PC-9 (cell line): Measurements from ENCODE around the gene TOR1A. TPM values are rescaled to one million over a fixed set of nuclear protein-coding genes. Genes with fewer than 3 reads are reported as not detected.

Experiments
- BruUV-seq: library from RNA; stranded (reverse); fragments of 400-500 nt; replicated peaks from 2 replicates; lab custom pipeline; 2021; lab: Mats Ljungman, UMichigan
- CTCF ChIA-PET: fragments of 300-600 bp; sonication (Branson Sonifier 250); formaldehyde crosslinking; loops from one replicate; lab custom pipeline; 2022; ENCODE audit warnings: antibody characterized with exemption; lab: Charles Lee
- POLR2A ChIA-PET: fragments of 300-600 bp; sonication (Branson Sonifier 250); formaldehyde crosslinking; loops from one replicate; lab custom pipeline; 2022; ENCODE audit warnings: antibody characterized with exemption; ENCODE audit not compliant: unreplicated experiment; lab: Charles Lee
- DNase-seq, 2 experiments: peaks; one replicate each; pipeline versions ENCODE4 v3.0.0 to v3.0.0-alpha.2; 2015 to 2022; ENCODE audit warnings: mixed read lengths in 1 of 2
- H2AFZ ChIP-seq: fragments of 200-600 bp; sonication (generic); 2 replicates; pipeline ENCODE4 v1.8.1; 2017; ENCODE audit warnings: antibody characterized with exemption
- H3F3A ChIP-seq: fragments of 200-600 bp; sonication (generic); 2 replicates; pipeline ENCODE4 v1.8.1; 2017; ENCODE audit warnings: antibody characterized with exemption, mild to moderate bottlenecking, low read depth; ENCODE audit not compliant: insufficient read depth
- H3K27ac ChIP-seq: fragments of 200-600 bp; sonication (generic); 2 replicates; pipeline ENCODE4 v1.6.1; 2016; ENCODE audit warnings: mixed run types
- H3K27me3 ChIP-seq: fragments of 200-600 bp; sonication (generic); 2 replicates; pipeline ENCODE4 v1.6.1; 2016; ENCODE audit warnings: low read depth, mixed run types; ENCODE audit not compliant: insufficient read depth
- H3K36me3 ChIP-seq: fragments of 200-600 bp; sonication (generic); 2 replicates; pipeline ENCODE4 v1.6.1; 2016; ENCODE audit warnings: low read depth, mixed run types
- H3K4me1 ChIP-seq: fragments of 200-600 bp; sonication (generic); replicated peaks from 2 replicates; pipeline ENCODE4 v1.6.1; 2016; ENCODE audit warnings: mixed run types; ENCODE audit not compliant: insufficient read depth
- H3K4me2 ChIP-seq: fragments of 200-600 bp; sonication (generic); 2 replicates; pipeline ENCODE4 v1.6.1; 2017; ENCODE audit warnings: mixed run types
- H3K4me3 ChIP-seq: fragments of 200-600 bp; sonication (generic); 2 replicates; pipeline ENCODE4 v1.6.1; 2016; ENCODE audit warnings: mixed run types
- H3K79me2 ChIP-seq: fragments of 200-600 bp; sonication (generic); 2 replicates; pipeline ENCODE4 v1.6.1; 2017; ENCODE audit warnings: low read depth, mixed run types
- H3K9me2 ChIP-seq: fragments of 200-600 bp; sonication (generic); 2 replicates; pipeline ENCODE4 v1.8.1; 2017; ENCODE audit warnings: mild to moderate bottlenecking; ENCODE audit not compliant: insufficient read depth
- H3K9me3 ChIP-seq: fragments of 200-600 bp; sonication (generic); 2 replicates; pipeline ENCODE4 v1.8.1; 2016; ENCODE audit warnings: low read depth; ENCODE audit not compliant: insufficient read depth
- H4K20me1 ChIP-seq: fragments of 200-600 bp; sonication (generic); 2 replicates; pipeline ENCODE4 v1.8.1; 2017; ENCODE audit not compliant: insufficient read depth
- EZH2 ChIP-seq: fragments of 200-600 bp; sonication (generic); IDR thresholded peaks from 2 replicates; pipeline ENCODE4 v1.8.0; 2017; ENCODE audit warnings: antibody characterized with exemption, low read depth
- intact Hi-C: fragments of 100-400 bp; cut with micrococcal nuclease; formaldehyde crosslinking; loops from one replicate; pipeline ENCODE4 v1.10.0; 2022; ENCODE audit not compliant: unreplicated experiment
- total RNA-seq: library from RNA; stranded (reverse); gene quantifications from 2 replicates; pipeline ENCODE4 v1.2.3, GENCODE V29; 2021
- TF ChIP-seq, protein P1 (sequence below): fragments of 200-600 bp; sonication (generic); conservative IDR thresholded peaks from 2 replicates; pipeline ENCODE4 v1.6.1; 2017; ENCODE audit warnings: mixed run types, antibody characterized with exemption, mild to moderate bottlenecking, moderate library complexity

TOR1A gene
- total RNA-seq, 1 experiment from 2014 or later, result 43.5 TPM

DNA sequence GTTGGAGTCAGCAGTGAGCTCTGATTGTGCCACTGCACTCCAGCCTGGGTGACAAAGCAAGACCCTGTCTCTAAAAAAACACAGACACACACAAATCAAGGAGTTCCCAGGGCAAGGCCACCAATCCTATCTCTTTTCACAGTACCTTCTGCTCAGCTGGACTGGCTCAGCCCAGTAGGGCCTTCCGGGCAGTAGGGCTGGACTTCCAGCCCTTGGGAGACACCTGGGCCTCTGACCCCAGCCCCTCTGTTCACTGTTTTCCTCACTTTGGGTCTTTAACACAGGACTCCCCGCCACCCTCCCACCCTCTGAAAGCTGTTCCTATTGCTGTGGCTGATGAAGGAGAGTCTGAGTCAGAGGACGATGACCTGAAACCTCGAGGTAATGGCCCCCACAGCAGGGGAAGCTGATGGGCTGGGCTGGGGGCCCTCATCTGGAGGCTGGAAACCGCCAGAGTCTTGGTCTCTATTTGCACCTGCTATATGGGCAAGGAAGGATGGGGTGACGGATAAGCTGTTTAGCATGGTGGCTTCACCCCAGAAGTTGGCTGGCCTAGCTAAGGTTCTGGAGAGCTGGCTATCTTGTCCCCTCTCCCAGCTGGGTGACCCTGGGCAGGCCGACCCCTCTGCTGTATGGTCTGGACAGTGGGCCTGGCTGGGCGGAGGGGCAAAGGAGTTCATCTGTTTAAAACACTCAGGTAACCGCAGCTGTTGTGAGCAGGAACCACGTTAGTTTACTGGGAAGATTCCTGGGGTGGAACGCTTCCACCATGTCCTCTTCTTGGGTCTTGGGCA, 36.9 kb upstream of the TOR1A start:
- no peaks in the 10 kb centered on the region for H3K4me1 ChIP-seq
- H3K27ac ChIP-seq, result no peak overlapping the region
- H3K9me2 ChIP-seq, result no peaks in the 10 kb centered on the region
- H3K4me3 ChIP-seq, result no peak overlapping the region
- H3K9me3 ChIP-seq, result no peaks in the 10 kb centered on the region
- H4K20me1 ChIP-seq, result no peaks in the 10 kb centered on the region
- H3K79me2 ChIP-seq, result no peaks in the 10 kb centered on the region
- H3F3A ChIP-seq, result 0 out of 2 replicates have a peak, but pooled peaks cover 5% of the 10 kb centered on the region
- ChIA-PET CTCF (no interaction called here), POLR2A (interaction anchor here (0.7 kb wide), 1 partner anchor 518 kb away, joined by 4 read pairs; no protein-coding TSS in a partner anchor)
- no peak overlapping the region for H2AFZ ChIP-seq
- TF ChIP-seq, protein P1, sequence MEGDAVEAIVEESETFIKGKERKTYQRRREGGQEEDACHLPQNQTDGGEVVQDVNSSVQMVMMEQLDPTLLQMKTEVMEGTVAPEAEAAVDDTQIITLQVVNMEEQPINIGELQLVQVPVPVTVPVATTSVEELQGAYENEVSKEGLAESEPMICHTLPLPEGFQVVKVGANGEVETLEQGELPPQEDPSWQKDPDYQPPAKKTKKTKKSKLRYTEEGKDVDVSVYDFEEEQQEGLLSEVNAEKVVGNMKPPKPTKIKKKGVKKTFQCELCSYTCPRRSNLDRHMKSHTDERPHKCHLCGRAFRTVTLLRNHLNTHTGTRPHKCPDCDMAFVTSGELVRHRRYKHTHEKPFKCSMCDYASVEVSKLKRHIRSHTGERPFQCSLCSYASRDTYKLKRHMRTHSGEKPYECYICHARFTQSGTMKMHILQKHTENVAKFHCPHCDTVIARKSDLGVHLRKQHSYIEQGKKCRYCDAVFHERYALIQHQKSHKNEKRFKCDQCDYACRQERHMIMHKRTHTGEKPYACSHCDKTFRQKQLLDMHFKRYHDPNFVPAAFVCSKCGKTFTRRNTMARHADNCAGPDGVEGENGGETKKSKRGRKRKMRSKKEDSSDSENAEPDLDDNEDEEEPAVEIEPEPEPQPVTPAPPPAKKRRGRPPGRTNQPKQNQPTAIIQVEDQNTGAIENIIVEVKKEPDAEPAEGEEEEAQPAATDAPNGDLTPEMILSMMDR, result no peak
- no peak for TF ChIP-seq EZH2
- no peak overlapping the region for H3K4me2 ChIP-seq
- intact Hi-C loops, result no loop called here
- no peaks in the 10 kb centered on the region for H3K27me3 ChIP-seq
- H3K36me3 ChIP-seq, result peaks cover 5% of the 10 kb centered on the region; the same call in 1 of the 2 replicates
- DNase-seq, result no peak
- no TSS peak for BruUV-seq

DNA sequence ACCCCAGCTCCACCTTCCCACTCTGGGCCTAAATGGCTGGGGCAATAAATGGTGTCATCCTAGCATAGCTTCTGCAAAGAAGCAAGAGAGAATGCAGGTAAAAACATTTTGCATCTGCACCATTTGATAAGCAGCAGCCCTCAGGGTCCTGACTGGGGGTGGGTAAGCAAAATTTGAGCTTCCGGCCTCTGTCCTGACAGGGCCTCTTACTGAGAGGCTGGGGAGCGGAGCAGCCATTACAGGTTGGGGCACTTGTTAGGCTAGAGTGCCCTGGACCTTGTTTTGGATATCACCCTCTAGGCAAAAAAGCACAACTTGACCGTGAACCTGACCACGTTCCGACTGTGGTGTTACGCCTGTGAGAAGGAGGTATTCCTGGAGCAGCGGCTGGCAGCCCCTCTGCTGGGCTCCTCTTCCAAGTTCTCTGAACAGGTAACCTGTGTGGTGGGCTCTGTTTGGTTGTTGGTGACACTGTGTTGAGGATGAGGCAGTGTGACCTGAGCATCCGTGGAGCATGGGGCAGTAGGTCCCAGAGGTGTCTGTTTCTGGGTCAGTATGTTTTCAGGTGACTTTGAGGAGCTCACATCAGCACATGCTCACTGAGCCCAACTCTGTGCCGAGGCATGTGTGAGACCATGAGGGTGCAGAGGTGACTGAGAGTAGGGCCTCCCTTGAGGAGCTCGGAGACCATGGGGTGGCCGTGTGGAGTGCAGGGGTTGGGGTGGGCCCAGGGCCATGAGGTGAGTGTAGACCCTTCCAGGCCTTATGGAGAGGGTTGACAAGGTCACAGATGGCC, 34.4 kb upstream of the TOR1A start:
- H3K79me2 ChIP-seq, result no peaks in the 10 kb centered on the region
- POLR2A ChIA-PET, result interaction anchor here (0.6 kb wide), 1 partner anchor 34 kb away, joined by 3 read pairs; no protein-coding TSS in a partner anchor
- no peaks in the 10 kb centered on the region for H4K20me1 ChIP-seq
- peaks cover 9% of the 10 kb centered on the region; the same call in 1 of the 2 replicates for H3F3A ChIP-seq
- H3K4me3 ChIP-seq, result no peak overlapping the region
- no peak overlapping the region for H3K4me2 ChIP-seq
- BruUV-seq, result no TSS peak
- H3K9me2 ChIP-seq, result no peaks in the 10 kb centered on the region
- DNase-seq, result no peak
- no peak overlapping the region for H2AFZ ChIP-seq
- CTCF ChIA-PET, result no interaction called here
- TF ChIP-seq EZH2, result no peak
- TF ChIP-seq, protein P1, result no peak
- no peaks in the 10 kb centered on the region for H3K9me3 ChIP-seq
- H3K27me3 ChIP-seq, result no peaks in the 10 kb centered on the region
- no peak overlapping the region for H3K27ac ChIP-seq
- no peaks in the 10 kb centered on the region for H3K36me3 ChIP-seq
- H3K4me1 ChIP-seq, result peaks cover 2% of the 10 kb centered on the region
- intact Hi-C loops, result no loop called here

DNA sequence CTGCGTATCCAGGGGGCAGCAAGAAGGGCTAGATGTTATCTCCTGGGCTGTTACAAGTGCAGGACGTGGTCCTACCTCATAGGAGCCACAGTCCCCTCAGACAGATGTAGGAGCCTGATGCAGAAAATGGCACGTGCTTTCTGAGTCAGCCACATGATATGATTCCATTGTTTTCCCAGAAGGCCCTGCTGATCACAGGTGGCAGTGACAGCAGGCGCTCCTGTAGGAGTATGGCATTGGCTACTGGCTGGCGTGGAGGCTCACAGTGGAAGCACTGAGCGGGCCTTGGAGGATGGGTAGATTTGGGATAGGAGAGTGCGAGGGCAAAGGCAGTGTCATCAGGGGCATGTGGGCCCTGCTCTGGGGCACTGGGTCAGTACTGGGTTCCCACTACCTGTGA, 33.3 kb upstream of the TOR1A start:
- intact Hi-C loops, result no loop called here
- peaks cover 14% of the 10 kb centered on the region for H3K4me1 ChIP-seq
- H3K79me2 ChIP-seq, result no peaks in the 10 kb centered on the region
- H3K36me3 ChIP-seq, result no peaks in the 10 kb centered on the region
- ChIA-PET CTCF (no interaction called here), POLR2A (no interaction called here)
- H3K4me2 ChIP-seq, result no peak overlapping the region
- H3F3A ChIP-seq, result peaks cover 17% of the 10 kb centered on the region
- TF ChIP-seq, protein P1, result no peak
- H3K4me3 ChIP-seq, result no peak overlapping the region
- no peaks in the 10 kb centered on the region for H3K27me3 ChIP-seq
- H3K27ac ChIP-seq, result no peak overlapping the region
- no peaks in the 10 kb centered on the region for H4K20me1 ChIP-seq
- BruUV-seq, result no TSS peak
- no peak overlapping the region for H2AFZ ChIP-seq
- H3K9me3 ChIP-seq, result no peaks in the 10 kb centered on the region
- DNase-seq, result no peak
- H3K9me2 ChIP-seq, result no peaks in the 10 kb centered on the region
